Keratinocyte (primary cell): ENCODE results near the gene CPN2.

Experiments
- CTCF ChIP-seq, 3 experiments: IDR thresholded peaks in 1 of 3; conservative IDR thresholded peaks in 1 of 3; optimal IDR thresholded peaks in 1 of 3; 2 replicates in 2 of 3; 3 replicates in 1 of 3; pipeline versions ENCODE3 to v1.5.1; 2011; ENCODE audit warnings: low read length in 3 of 3, mild to moderate bottlenecking in 3 of 3, moderate library complexity in 2 of 3, control low read depth in 1 of 3, inconsistent platforms in 1 of 3; ENCODE audit not compliant: insufficient read depth in 2 of 3; ENCODE audit errors: extremely low read depth in 1 of 3
- EZH2 ChIP-seq: IDR thresholded peaks from one replicate; pipeline ENCODE4 v1.6.1; 2012; ENCODE audit warnings: inconsistent platforms, mild to moderate bottlenecking, low read length, moderate library complexity

- TF ChIP-seq CTCF (optimal IDR thresholded peaks at IDR 0.05 in 1 of 3, IDR thresholded peaks at IDR 0.05 in 1 of 3, conservative IDR thresholded peaks at IDR 0.05 in 1 of 3; ENCODE audit: extremely low read depth in 1 of 3, insufficient read depth in 2 of 3, low read length in 3 of 3), result no peak
- TF ChIP-seq EZH2, result no peak
These were observed 38.3 kb downstream of the CPN2 start for GRCh38 chr3:194312743-194313281.
